ENCODE results near the gene ABL2.

Gene ABL2

GRCh38 chr1:179156026-179156425, 73.5 kb downstream of the ABL2 start:
- TF ChIP-seq CREB1 (IDR thresholded peaks at IDR 0.05; ENCODE audit: low read depth) (no peak), TEAD4 (IDR thresholded peaks at IDR 0.05) (no peak), NFIC (IDR thresholded peaks at IDR 0.05) (no peak), FOXM1 (IDR thresholded peaks at IDR 0.05; ENCODE audit: borderline replicate concordance, low read depth) (no peak), TAF1 (IDR thresholded peaks at IDR 0.05; ENCODE audit: low read depth) (no peak), EP300 (IDR thresholded peaks at IDR 0.05; ENCODE audit: borderline replicate concordance) (no peak), CEBPB (IDR thresholded peaks at IDR 0.05) (no peak), RAD21 (IDR thresholded peaks at IDR 0.05; ENCODE audit: low read depth) (no peak), YY1 (IDR thresholded peaks at IDR 0.05; ENCODE audit: low read depth) (no peak), EGR1 (IDR thresholded peaks at IDR 0.05) (no peak), ZBTB7A (IDR thresholded peaks at IDR 0.05; ENCODE audit: low read depth) (no peak), TCF12 (IDR thresholded peaks at IDR 0.05; ENCODE audit: low read depth) (no peak)
- TF ChIP-seq, protein P1, sequence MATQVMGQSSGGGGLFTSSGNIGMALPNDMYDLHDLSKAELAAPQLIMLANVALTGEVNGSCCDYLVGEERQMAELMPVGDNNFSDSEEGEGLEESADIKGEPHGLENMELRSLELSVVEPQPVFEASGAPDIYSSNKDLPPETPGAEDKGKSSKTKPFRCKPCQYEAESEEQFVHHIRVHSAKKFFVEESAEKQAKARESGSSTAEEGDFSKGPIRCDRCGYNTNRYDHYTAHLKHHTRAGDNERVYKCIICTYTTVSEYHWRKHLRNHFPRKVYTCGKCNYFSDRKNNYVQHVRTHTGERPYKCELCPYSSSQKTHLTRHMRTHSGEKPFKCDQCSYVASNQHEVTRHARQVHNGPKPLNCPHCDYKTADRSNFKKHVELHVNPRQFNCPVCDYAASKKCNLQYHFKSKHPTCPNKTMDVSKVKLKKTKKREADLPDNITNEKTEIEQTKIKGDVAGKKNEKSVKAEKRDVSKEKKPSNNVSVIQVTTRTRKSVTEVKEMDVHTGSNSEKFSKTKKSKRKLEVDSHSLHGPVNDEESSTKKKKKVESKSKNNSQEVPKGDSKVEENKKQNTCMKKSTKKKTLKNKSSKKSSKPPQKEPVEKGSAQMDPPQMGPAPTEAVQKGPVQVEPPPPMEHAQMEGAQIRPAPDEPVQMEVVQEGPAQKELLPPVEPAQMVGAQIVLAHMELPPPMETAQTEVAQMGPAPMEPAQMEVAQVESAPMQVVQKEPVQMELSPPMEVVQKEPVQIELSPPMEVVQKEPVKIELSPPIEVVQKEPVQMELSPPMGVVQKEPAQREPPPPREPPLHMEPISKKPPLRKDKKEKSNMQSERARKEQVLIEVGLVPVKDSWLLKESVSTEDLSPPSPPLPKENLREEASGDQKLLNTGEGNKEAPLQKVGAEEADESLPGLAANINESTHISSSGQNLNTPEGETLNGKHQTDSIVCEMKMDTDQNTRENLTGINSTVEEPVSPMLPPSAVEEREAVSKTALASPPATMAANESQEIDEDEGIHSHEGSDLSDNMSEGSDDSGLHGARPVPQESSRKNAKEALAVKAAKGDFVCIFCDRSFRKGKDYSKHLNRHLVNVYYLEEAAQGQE (IDR thresholded peaks at IDR 0.05; ENCODE audit: low read depth) = no peak
- TF ChIP-seq, protein P2, sequence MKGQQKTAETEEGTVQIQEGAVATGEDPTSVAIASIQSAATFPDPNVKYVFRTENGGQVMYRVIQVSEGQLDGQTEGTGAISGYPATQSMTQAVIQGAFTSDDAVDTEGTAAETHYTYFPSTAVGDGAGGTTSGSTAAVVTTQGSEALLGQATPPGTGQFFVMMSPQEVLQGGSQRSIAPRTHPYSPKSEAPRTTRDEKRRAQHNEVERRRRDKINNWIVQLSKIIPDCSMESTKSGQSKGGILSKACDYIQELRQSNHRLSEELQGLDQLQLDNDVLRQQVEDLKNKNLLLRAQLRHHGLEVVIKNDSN (IDR thresholded peaks at IDR 0.05) = no peak
- TF ChIP-seq, protein P3, sequence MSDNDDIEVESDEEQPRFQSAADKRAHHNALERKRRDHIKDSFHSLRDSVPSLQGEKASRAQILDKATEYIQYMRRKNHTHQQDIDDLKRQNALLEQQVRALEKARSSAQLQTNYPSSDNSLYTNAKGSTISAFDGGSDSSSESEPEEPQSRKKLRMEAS (IDR thresholded peaks at IDR 0.05) = no peak

GRCh38 chr1:179155615-179156014, 73.9 kb downstream of the ABL2 start:
- no peak for TF ChIP-seq YY1 (IDR thresholded peaks at IDR 0.05; ENCODE audit: low read depth)
- no peak for TF ChIP-seq RAD21 (IDR thresholded peaks at IDR 0.05; ENCODE audit: low read depth)
- TF ChIP-seq, protein P1 (IDR thresholded peaks at IDR 0.05; ENCODE audit: low read depth) = no peak
- TF ChIP-seq EP300 (IDR thresholded peaks at IDR 0.05; ENCODE audit: borderline replicate concordance) = no peak
- TF ChIP-seq, protein P3 (IDR thresholded peaks at IDR 0.05) = no peak
- TF ChIP-seq TEAD4 (IDR thresholded peaks at IDR 0.05) = no peak
- no peak for TF ChIP-seq FOXM1 (IDR thresholded peaks at IDR 0.05; ENCODE audit: borderline replicate concordance, low read depth)
- TF ChIP-seq ZBTB7A (IDR thresholded peaks at IDR 0.05; ENCODE audit: low read depth) = no peak
- TF ChIP-seq TCF12 (IDR thresholded peaks at IDR 0.05; ENCODE audit: low read depth) = no peak
- TF ChIP-seq EGR1 (IDR thresholded peaks at IDR 0.05) = no peak

- TF ChIP-seq NFIC (IDR thresholded peaks at IDR 0.05) = no peak
Measured at GRCh38 chr1:179154437-179154836, 75.0 kb downstream of the ABL2 start.

DNA sequence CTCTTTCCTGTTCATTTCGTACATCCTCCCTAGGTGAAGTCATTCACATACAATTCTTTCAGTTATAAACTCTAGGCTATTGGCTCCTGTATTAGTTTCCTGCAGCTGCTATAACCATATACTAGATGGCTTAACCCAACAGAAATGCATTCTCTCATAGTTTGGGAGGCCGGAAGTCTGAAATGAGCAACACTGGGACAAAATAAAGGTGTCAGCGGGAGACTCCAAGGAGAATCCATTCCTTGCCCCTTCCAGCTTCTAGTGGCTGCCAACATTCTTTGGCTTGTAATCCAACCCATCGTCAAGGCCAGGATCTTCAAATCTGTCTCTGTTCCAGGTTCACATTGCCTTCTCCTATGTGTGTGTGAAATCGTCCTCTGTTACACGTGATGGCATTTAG, 76.3 kb downstream of the ABL2 start:
- TF ChIP-seq ZBTB7A (IDR thresholded peaks at IDR 0.05; ENCODE audit: low read depth) = no peak
- TF ChIP-seq RAD21 (IDR thresholded peaks at IDR 0.05; ENCODE audit: low read depth) = no peak
- TF ChIP-seq, protein P1 (IDR thresholded peaks at IDR 0.05; ENCODE audit: low read depth) = no peak
- no peak for TF ChIP-seq CEBPB (IDR thresholded peaks at IDR 0.05)
- TF ChIP-seq, protein P3 (IDR thresholded peaks at IDR 0.05) = no peak
- no peak for TF ChIP-seq FOXM1 (IDR thresholded peaks at IDR 0.05; ENCODE audit: borderline replicate concordance, low read depth)
- TF ChIP-seq, protein P2 (IDR thresholded peaks at IDR 0.05) = no peak
- no peak for TF ChIP-seq TCF12 (IDR thresholded peaks at IDR 0.05; ENCODE audit: low read depth)
- TF ChIP-seq TAF1 (IDR thresholded peaks at IDR 0.05; ENCODE audit: low read depth) = no peak
- TF ChIP-seq NFIC (IDR thresholded peaks at IDR 0.05) = no peak
- no peak for TF ChIP-seq EP300 (IDR thresholded peaks at IDR 0.05; ENCODE audit: borderline replicate concordance)
- TF ChIP-seq YY1 (IDR thresholded peaks at IDR 0.05; ENCODE audit: low read depth) = no peak
- TF ChIP-seq EGR1 (IDR thresholded peaks at IDR 0.05) = no peak
- TF ChIP-seq CREB1 (IDR thresholded peaks at IDR 0.05; ENCODE audit: low read depth) = no peak
- TF ChIP-seq TEAD4 (IDR thresholded peaks at IDR 0.05) = no peak
